ENCODE measurements around the gene TNNC1.

TNNC1 gene

DNA sequence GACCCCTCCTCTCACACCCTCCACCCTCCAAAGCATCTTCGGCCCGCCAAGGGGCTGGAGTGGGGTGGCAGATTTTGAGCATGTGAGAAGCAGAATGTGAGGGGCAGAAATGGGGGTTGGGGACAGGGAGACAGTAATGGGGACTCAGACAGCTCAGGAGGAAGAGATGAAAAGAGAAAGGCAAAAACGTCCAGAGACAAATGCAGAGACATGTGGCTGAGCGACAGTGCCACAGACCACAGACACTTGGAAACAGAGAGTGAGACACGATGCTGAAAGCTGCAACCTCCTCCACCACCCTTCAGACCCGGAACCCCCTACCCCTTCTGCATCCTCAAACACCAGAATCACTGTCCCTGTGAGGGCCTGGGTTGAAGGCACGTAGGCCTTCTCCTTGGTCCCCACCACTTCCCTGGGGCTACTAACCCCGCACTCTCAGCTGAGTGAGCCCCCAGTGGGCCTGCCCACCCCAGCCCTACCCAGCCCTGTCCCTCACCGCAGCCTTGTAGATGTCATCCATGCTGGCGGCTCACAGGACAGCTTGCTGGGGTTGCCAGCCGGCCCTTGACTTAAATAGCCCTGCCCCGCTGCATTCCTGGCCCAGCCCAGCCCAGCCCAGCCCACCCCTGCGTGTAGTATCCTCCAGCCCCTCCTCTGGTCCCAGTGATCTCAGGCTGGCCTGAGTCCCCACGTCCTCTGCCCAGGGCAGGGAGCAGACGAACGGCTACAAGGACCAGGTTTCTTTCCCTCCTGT, at the start of gene TNNC1:
TSS of gene TNNC1 (minus strand) at position 546 of the 754 bp plus-strand sequence. CDS start at position 520, 26 bp downstream.
- no peak for DNase-seq

DNA sequence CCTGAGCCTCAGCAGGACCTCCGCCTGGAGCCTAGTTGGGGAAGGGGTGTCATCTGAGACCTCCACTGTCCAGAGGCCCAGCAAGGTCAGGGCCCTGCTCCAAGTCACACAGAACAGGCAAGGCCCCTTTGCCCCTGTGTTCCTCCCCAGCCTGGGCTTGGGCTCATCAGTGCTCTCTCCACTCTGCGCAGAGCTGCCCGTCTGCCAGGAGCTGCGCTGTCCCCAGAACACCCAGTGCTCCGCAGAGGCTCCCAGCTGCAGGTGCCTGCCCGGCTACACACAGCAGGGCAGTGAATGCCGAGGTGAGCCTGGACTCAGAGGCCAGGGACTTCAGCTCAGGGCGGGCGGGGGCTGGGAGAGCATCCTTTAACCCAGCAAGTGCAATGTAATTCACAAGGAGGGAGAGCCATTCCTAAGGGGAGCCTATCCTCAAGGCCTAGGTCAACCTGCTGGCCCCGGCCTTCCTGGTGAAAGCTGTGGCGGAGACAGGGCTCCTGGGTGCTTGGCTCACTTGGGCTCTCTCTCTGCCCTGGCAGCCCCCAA, 49.0 kb upstream of the TNNC1 start:
- DNase-seq = no peak

DNA sequence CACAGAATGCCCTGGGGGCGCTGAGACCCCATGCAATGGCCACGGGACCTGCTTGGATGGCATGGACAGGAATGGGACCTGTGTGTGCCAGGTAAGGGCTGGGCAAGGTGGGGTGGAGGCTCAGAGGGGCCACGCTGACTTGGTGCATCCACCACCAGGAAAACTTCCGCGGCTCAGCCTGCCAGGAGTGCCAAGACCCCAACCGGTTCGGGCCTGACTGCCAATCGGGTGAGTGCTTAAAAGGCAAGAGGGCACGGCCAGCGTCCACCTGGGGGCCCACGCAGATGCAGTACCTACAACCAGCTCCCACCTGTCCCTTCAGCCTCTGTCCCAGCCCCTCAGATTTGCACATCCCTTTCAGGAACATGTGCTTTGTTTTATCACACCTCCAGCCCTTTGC, 48.2 kb upstream of the TNNC1 start:
- no peak for DNase-seq

DNA sequence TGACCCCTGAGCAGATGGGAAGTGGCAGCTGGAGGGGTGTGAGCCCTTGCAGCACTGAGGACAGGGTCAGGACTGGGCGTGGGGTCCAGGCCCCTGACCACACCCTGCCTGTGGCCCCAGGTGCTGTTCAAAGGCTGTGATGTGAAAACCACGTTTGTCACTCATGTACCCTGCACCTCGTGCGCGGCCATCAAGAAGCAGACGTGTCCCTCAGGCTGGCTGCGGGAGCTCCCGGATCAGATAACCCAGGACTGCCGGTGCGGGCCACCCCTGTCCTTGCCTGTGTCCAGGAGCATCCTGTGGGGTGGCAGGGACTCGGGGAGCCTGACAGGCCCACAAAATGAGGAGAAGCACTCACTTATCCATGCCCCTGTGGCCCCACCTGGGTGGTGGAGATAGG, 47.2 kb upstream of the TNNC1 start:
- DNase-seq = no peak

DNA sequence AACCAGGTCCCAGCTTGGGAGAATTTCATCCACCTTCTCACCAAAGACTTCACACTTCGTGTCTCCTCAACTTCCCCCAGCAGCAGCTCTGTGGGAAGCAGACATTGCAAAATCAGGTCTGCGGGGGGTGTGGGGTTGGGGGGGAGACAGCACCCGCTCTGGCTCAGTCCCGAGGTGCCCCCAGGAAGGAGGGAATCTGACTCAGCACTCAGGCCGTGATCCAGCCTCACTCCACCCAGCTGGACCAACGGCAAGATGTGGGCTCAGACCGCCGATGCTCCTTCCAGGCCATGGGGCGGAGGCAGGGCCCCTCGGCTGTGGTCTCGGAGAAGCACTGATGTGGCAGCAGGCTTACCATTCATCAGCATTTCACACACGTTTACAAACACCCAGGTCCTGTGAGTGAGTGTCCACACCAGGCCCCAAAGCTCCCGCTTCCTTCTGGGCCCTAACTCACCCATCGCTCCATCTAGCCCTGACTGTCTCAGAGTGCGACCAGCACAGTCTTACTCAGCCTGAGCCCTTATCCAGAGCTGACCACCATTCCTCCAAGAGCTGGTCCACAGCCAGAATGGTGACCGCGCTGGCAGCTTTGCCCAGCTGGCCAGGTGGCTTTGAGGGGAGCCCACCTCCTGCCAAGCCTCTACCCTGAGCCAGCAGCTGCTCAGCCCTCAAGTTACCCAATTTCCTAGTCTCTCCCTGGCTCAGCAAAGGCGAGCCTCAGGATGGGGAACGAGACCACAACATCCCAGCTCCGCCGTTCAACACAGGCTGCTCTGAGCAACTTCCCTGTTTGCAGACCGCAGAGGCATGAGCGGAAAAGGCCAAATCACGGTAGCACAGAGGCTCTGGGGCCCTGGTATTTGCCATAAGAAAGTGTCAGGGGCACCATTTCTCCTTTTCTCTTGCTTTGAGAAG, 44.6 kb upstream of the TNNC1 start:
- DNase-seq = peak; percentile 18

DNA sequence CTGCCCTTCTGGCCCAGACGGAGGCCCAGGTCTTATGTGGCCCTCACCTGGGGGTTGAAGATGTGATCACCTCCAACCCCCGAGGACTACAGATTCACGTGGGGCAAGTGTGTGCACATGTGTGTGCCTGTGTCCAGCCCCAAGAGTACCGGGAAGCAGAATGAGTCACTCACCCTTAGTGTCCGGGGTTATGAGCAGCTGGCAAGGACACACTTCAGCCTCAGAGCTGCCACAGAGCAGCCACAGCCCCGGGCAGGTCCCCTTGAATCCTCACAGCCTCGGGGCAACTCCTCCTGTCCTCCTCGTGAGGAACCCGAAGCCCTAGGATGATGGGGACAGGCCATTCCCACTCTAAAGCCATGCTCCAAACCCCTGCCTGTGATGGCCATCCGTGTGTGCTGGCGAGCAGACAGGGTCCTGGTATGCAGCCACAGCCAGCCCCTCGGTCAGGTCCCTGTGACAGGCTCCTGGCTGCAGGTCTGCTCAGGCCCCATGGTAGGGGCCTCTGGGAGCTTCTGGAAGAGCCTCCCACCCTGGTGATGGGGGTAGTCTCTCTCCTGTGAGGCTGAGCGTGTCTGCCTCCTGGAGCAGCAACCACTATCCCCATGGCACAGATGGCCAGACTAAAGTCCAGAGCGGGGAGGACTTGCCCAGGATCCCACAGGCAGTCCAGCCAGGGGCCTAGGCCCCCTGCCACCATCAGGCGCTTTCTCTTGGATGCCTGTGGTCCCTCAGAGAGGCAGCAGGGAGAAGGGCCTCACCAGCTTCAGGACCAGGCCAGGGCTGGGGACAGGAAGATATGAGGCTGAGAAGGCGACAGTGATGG, 42.1 kb upstream of the TNNC1 start:
- no peak for DNase-seq

DNA sequence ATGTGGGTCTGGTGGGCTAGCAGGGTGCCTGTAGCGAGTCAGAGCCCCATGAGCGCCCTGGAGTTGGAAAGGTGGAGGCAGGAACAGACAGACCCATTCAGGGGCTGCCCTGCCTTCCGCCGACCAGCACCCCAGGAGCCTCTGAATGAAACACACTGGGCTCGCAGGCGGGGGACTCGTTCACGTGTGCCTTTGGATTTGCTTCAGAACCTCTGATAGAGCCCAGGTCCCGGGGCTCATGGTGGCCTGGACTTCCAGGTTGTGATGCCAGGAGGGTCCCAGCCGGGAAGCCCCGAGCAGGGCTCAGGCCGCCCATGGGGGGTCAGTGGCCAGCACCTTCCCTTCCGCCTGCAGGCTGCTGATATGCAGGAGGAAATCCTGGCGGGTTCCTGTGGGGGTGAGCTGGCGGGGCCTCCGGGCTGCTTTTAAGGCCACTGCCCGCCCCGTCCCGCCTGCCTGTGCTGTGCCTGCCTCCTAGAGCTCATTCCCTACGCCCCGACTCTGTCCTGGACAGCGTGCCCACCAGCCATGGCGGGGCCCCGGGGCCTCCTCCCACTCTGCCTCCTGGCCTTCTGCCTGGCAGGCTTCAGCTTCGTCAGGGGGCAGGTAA, 41.1 kb upstream of the TNNC1 start, which contains the start of gene STAB1:
TSS of gene STAB1 (plus strand) at position 453 of the 610 bp plus-strand sequence. CDS start at position 529, 76 bp downstream.
- DNase-seq = no peak

DNA sequence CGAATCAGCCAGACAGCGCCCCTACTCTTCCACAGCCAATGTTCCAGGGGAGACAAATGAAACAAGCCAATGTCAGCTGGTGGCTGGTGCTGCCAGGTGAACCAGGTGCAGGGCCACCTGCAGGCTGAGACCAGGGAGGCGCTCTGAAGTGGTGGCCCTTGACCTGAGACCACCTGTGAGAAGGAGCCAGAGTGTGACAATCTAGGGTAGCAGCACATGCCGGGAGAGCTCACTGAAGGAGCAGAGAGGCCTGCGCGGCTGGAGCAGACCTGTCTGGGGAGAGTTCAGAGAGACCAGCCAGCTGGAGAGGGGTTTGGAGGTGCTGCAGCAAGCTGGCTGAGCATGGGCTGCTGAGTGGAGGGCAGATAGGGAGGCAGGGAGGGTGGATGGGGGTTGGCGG, 40.6 kb upstream of the TNNC1 start:
- DNase-seq = no peak

DNA sequence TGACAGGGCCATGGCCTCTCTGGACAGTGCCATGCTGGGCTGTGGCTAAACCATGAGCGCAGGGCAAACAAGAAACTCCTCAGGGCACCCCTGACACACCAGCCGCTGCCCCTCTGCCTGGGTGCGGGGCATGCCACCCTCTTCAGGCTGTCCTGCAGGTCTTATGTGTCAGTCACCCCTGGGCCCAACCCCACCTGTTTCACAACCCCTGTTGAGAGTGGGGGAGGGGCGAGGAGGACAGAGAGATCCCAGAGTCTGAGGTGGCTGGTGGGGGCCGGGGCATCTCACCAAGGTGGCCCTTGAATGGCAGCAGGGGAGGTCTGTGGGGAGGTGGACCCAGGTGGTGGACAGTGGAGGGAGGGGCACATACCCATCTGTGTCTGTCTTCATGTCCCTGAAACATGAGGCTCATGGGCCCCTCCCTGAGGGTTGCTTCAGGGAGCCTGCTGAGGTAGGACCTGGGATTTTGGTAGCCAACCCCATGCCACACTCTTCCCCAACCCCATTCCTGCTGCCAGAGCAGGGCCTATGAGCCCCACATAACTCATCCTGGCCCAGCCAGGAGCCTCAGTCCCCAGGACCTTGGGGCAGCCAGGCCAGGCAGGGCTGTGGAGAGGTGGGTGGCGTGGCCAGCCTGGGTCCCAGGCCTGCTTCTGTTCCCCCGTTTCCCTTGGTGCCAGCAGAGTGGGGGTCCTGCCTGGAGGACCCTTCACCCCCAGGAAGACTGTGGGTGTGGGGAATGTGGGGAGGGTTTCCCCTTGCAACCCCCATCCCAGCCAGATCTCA, 39.6 kb upstream of the TNNC1 start:
- no peak for DNase-seq

DNA sequence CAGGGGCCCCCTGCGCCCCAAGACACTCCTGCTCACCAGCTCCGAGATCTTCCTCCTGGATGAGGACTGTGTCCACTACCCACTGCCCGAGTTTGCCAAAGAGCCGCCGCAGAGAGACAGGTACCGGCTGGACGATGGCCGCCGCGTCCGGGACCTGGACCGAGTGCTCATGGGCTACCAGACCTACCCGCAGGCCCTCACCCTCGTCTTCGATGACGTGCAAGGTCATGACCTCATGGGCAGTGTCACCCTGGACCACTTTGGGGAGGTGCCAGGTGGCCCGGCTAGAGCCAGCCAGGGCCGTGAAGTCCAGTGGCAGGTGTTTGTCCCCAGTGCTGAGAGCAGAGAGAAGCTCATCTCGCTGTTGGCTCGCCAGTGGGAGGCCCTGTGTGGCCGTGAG, 38.2 kb upstream of the TNNC1 start:
- no peak for DNase-seq

DNA sequence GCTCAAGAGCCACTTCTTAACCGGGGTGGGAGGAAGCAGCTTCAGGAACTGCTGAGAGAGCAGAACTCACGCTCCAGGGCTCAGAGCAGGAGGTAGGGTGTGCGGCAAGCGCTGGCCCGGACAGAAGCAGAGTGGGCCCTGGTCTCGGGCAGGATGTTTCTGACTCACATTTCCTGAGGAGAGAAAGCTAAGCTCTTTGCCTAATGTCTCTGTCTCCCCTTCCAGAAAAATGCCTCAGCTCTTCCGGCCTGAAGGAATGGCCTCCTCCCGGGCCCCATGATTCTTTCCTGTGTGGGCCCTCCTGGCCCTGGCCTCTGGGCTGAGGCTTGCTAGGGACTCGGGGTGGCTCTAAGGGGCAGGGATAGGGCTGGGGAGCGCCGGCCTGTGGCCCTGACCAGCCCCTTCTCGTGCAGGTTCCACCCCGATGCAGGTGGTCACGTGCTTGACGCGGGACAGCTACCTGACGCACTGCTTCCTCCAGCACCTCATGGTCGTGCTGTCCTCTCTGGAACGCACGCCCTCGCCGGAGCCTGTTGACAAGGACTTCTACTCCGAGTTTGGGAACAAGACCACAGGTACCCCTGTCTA, 37.2 kb upstream of the TNNC1 start:
- DNase-seq = no peak

DNA sequence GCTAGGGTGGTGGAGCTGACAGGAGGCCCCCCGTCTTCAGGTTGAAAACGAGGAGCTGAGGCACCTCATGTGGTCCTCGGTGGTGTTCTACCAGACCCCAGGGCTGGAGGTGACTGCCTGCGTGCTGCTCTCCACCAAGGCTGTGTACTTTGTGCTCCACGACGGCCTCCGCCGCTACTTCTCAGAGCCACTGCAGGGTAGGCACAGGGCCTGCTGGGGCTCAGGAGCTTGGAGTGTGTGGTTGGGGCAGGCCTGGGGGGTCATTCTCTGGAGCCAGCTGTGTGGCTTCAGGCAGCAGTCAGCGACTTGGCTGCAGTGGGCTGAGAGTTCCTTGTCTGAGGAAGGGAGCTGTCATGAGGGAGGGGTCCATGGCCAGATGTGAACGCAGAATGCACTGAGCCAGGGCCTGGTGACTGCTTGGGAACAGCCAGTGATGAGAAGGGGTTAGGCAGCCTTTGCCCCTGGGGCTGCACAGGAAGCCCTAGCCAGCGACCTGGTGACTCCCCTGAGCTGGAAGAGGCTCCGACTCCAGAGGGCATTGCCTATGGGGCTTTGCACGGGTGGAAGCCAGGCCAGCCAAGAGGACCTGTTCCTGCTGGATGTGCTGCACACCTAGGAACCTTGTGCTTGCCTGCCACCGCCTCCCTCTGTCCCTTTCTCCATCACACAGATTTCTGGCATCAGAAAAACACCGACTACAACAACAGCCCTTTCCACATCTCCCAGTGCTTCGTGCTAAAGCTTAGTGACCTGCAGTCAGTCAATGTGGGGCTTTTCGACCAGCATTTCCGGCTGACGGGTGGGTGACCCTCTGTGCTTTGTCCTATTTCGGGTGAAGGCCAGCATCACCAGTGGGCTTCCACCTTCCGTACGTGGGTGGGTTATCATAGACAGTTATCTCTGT, 36.4 kb upstream of the TNNC1 start:
- no peak for DNase-seq

DNA sequence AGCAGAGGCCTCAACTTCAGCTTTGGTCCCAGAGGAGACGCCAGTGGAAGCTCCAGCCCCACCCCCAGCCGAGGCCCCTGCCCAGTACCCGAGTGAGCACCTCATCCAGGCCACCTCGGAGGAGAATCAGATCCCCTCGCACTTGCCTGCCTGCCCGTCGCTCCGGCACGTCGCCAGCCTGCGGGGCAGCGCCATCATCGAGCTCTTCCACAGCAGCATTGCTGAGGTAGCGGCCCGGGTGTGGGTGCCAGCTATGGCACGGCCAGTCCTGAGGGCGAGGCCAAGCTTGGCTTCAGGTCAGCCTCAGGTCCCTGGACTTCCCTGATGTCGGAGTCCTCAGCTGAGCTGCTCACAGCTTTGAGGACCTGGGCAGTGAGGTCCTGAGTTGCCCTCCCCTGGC, 35.6 kb upstream of the TNNC1 start:
- DNase-seq = no peak

DNA sequence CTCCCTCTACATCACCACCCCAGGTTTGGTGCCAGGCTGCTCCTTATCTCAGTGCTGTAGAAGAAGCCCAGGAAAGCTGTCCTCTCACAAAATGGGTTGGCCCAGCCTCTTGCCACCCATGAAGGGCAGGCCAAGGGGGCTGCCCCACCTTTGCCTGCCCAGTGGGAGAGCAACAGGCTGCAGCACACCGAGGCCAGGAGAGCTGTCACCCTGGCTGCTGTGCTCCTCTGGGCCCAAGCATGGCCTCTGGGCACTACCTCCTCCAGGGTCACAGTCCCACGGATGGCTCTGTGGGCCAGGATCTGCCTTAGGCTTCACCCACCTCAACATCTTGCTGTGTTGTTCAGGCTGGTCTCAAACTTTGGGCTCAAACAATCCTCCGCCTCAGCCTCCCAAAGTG, 34.9 kb upstream of the TNNC1 start:
- DNase-seq = no peak

DNA sequence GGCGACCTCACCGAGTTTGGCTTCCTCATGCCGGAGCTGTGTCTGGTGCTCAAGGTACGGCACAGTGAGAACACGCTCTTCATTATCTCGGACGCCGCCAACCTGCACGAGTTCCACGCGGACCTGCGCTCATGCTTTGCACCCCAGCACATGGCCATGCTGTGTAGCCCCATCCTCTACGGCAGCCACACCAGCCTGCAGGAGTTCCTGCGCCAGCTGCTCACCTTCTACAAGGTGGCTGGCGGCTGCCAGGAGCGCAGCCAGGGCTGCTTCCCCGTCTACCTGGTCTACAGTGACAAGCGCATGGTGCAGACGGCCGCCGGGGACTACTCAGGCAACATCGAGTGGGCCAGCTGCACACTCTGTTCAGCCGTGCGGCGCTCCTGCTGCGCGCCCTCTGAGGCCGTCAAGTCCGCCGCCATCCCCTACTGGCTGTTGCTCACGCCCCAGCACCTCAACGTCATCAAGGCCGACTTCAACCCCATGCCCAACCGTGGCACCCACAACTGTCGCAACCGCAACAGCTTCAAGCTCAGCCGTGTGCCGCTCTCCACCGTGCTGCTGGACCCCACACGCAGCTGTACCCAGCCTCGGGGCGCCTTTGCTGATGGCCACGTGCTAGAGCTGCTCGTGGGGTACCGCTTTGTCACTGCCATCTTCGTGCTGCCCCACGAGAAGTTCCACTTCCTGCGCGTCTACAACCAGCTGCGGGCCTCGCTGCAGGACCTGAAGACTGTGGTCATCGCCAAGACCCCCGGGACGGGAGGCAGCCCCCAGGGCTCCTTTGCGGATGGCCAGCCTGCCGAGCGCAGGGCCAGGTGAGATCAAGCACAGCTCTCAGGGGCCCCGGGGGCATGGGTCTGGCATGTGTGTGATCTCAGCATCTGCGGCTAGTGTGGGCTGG, 34.2 kb upstream of the TNNC1 start:
- DNase-seq = no peak

DNA sequence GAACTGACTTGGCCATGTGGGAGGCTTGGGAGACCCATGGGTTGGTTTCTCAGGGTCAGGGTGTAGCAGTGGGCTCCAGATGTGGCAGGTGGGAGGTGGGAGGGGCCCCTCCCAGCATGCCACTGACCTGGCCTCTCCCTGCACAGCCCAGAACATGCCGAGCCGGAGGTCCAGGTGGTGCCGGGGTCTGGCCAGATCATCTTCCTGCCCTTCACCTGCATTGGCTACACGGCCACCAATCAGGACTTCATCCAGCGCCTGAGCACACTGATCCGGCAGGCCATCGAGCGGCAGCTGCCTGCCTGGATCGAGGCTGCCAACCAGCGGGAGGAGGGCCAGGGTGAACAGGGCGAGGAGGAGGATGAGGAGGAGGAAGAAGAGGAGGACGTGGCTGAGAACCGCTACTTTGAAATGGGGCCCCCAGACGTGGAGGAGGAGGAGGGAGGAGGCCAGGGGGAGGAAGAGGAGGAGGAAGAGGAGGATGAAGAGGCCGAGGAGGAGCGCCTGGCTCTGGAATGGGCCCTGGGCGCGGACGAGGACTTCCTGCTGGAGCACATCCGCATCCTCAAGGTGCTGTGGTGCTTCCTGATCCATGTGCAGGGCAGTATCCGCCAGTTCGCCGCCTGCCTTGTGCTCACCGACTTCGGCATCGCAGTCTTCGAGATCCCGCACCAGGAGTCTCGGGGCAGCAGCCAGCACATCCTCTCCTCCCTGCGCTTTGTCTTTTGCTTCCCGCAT, 33.4 kb upstream of the TNNC1 start:
- no peak for DNase-seq

DNA sequence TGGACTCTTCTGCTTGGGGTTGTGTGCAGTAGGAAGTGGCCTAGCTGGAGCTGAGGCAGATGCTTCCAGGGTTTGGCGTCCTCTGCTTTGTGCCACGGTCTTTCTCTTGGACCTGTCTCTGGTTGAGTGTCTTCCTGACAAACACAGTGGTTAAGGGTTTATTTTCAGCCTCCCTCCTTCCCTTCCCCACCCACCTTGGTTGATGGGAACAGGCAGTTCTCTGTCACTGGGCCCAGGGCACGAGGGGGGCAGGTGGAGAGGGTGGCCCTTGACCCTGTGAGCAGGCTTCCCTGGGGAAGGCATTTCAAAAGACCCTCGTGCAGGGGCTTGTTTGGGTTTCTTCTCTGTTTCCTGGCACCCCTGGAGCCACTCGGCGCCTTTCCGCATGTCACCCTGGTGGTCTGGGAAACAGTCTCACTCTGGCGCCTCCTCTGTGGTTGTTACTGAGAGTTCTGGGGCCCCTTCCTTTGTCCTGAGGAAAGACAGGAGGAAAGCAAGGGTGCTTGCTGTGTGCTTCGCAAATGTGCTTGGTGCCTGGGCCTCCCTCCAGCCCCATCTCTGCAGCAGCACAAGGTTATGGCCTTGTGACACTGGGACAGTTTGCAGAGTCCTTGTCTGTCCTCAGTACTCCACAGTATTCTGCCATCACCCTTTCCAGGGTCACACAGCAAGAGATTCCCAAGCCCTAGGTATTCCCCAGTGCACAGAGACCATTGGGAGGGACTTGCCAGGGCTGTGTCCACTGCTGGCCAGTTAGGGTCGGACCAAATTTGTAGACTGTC, 31.0 kb upstream of the TNNC1 start:
- no peak for DNase-seq
